Esophagus squamous epithelium (tissue), 5 donors: ENCODE measurements around the gene ICE2. TPM values are rescaled to one million over a fixed set of nuclear protein-coding genes. Genes with fewer than 3 reads are reported as not detected.

Experiments used
- DNase-seq: peaks from one replicate; lab custom pipeline; 2025; lab: John Stamatoyannopoulos, UW
- H3K27ac ChIP-seq, 4 donors: fragments of 200-600 bp; sonication (generic); one replicate each; pipeline ENCODE4 v1.5.1; 2016 to 2019; ENCODE audit warnings: mild to moderate bottlenecking in 1 of 4
- H3K27me3 ChIP-seq, 4 donors: fragments of 200-600 bp; sonication (generic); 1 replicate in 3 of 4; 2 replicates in 1 of 4; pipeline versions ENCODE4 v1.5.1 to v1.6.0; 2017 to 2021; ENCODE audit warnings: antibody characterized with exemption in 1 of 4
- H3K36me3 ChIP-seq, 3 donors: fragments of 200-600 bp; sonication (generic); one replicate each; pipeline ENCODE4 v1.5.1; 2016 to 2019
- H3K4me1 ChIP-seq, 3 donors: fragments of 200-600 bp; sonication (generic); one replicate each; pipeline ENCODE4 v1.5.1; 2017 to 2019
- H3K4me3 ChIP-seq, 4 donors: fragments of 200-600 bp; sonication (generic); 1 replicate in 3 of 4; 2 replicates in 1 of 4; pipeline ENCODE4 v1.5.1; 2016 to 2019; ENCODE audit warnings: mild to moderate bottlenecking in 2 of 4, moderate library complexity in 1 of 4
- H3K9me3 ChIP-seq, 3 donors: fragments of 200-600 bp; sonication (generic); one replicate each; pipeline ENCODE4 v1.5.1; 2016 to 2019
- POLR2A ChIP-seq, 4 donors: fragments of 450-650 bp; IDR thresholded peaks; one replicate each; pipeline ENCODE4 v1.6.1; 2017; ENCODE audit warnings: antibody characterized with exemption in 4 of 4, mild to moderate bottlenecking in 4 of 4, moderate library complexity in 3 of 4
- WGBS, 2 donors: methylation state at CpG; one replicate each; pipeline ENCODE4 v1.1.5; 2018; 5-methylcytosine and 5-hydroxymethylcytosine counted together
- intact Hi-C: fragments of 100-400 bp; cut with DNase I; formaldehyde crosslinking; loops from one replicate; pipeline ENCODE4 v1.15.0; 2022
- total RNA-seq, 4 donors: library from RNA; depleted of rRNA; stranded (reverse); fragments of >200 nt; gene quantifications; one replicate each; pipeline ENCODE4 v1.1.0, GENCODE V29; 2016
- TF ChIP-seq, protein P1 (sequence below), 6 experiments: fragments of 450-650 bp in 4 of 6; fragments of 200-600 bp in 2 of 6; sonication (generic) in 2 of 6; IDR thresholded peaks; one replicate each; pipeline ENCODE4 v1.5.1; 2016 to 2019; ENCODE audit warnings: antibody characterized with exemption in 6 of 6, mild to moderate bottlenecking in 4 of 6, moderate library complexity in 4 of 6
- donor health status: DM: yes; HTN: yes; CAD: no.

The ICE2 gene
- total RNA-seq, 4 donors from 2014 or later, result 7.0 to 35.9 (median 19.9) TPM

DNA sequence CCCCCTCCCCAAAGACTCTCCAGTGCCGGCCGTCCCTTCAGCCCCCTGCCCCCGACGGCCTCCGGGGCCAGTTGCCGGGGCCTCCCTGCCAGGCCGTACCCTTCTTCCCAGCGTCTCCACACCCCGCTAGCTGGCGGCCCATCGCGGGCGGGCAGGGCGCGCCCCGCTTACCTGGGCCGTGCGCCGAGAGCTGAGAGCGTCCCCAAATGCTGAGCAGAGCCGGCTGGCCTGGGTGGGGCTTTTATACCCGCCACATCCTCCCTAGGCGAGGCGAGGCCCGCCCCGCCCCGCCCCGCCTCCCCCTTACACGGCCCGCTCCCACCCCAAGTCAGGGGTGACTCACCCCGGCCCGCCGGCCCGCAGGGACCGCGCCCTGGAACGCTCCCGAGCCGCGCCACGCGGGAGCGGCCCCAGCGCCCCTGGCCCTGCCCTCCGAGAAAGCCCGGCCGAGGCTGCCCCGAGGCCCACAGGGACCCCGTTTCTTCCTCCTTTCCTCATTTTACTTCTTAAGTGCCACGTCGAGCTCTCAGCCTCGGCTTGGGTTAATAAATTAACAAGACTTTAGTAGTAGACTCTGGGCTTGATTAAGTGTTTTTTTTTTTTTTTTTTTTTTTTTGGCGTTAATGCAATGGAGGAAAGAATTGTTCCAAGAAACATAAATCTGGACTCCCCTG, 81.0 kb downstream of the ICE2 start, which contains the start of gene ANXA2:
ANXA2 (minus strand) TSS at position 215 of the 674 bp plus-strand sequence. CDS start 11,911 bp downstream, outside the sequence.
- peaks cover 0 to 18% (median 8%) of the 10 kb centered on the region in 3 donors for H3K36me3 ChIP-seq
- intact Hi-C loops, result no loop called here
- peak; percentile 47 for DNase-seq
- peak in 3 of 4 donors; percentile 82 to 96 (median 95) for TF ChIP-seq POLR2A (IDR thresholded peaks at IDR 0.05)
- TF ChIP-seq, protein P1, sequence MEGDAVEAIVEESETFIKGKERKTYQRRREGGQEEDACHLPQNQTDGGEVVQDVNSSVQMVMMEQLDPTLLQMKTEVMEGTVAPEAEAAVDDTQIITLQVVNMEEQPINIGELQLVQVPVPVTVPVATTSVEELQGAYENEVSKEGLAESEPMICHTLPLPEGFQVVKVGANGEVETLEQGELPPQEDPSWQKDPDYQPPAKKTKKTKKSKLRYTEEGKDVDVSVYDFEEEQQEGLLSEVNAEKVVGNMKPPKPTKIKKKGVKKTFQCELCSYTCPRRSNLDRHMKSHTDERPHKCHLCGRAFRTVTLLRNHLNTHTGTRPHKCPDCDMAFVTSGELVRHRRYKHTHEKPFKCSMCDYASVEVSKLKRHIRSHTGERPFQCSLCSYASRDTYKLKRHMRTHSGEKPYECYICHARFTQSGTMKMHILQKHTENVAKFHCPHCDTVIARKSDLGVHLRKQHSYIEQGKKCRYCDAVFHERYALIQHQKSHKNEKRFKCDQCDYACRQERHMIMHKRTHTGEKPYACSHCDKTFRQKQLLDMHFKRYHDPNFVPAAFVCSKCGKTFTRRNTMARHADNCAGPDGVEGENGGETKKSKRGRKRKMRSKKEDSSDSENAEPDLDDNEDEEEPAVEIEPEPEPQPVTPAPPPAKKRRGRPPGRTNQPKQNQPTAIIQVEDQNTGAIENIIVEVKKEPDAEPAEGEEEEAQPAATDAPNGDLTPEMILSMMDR (IDR thresholded peaks at IDR 0.05), result peak in 1 of 6 experiments; percentile 3
- H3K27me3 ChIP-seq, result no peaks in the 10 kb centered on the region
- H3K27ac ChIP-seq, result peak within 1 kb of the TSS; percentile 98 to 100 (median 98)
- peaks cover 23 to 75% (median 31%) of the 10 kb centered on the region in 3 donors for H3K4me1 ChIP-seq
- 0 to 1% methylated on average over 10 to 16 of the region's 53 CpGs for WGBS, 2 donors
- no peaks in the 10 kb centered on the region for H3K9me3 ChIP-seq
- peak within 1 kb of the TSS; percentile 59 to 99 (median 84) for H3K4me3 ChIP-seq

DNA sequence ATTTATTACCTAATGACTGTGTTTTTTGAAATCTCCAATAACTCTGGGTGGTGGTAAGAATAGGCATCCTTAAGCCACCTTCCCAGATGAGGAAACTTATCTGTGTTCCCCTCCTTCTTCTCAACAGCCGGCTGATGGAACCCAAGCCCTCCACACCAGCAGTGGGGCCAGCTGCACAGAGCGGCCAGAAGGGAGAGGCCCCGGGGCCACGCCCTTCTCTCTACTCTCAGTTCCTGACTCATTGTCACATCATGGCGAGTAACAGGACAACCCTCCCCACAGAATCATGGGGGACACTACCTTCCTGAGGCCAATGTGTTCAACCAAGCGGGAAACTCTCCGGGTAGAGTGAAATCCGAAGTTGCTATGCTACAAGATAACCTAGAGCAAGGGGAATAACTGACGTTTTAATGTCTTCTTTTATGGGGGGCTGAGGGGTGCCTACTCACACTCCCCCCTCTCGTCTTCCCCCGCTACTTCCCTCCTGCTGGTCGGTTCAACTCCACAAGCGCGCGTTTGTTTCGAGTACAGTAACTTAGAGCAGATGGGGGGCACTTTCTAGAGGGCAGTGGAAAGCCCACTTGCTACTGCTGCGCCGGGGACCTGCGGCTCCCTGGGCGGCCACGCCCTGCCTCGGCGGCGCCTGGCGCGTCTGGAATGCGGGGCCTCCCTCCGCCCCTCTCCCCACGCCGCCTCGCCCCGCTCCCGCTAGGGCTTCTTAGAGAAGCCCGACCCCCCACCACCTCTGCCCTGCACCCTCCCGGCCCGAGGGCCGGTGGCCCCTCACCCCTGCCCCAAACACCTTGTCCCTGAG, 81.8 kb downstream of the ICE2 start:
- peak overlapping the region; percentile 59 to 99 (median 84) for H3K4me3 ChIP-seq
- H3K36me3 ChIP-seq, result peaks cover 0 to 18% (median 8%) of the 10 kb centered on the region in 3 donors
- intact Hi-C loops, result no loop called here
- no peak for DNase-seq
- peak in 1 of 4 donors; percentile 57 for TF ChIP-seq POLR2A (IDR thresholded peaks at IDR 0.05)
- TF ChIP-seq, protein P1 (IDR thresholded peaks at IDR 0.05), result peak in 2 of 6 experiments; percentile 5 to 7
- H3K9me3 ChIP-seq, result no peaks in the 10 kb centered on the region
- WGBS, 2 donors, result 3 to 4% methylated on average over 19 to 28 of the region's 37 CpGs
- H3K27me3 ChIP-seq, result no peaks in the 10 kb centered on the region
- H3K27ac ChIP-seq, result peak overlapping the region; percentile 98 to 100 (median 98)
- H3K4me1 ChIP-seq, result peaks cover 28 to 76% (median 35%) of the 10 kb centered on the region in 3 donors

DNA sequence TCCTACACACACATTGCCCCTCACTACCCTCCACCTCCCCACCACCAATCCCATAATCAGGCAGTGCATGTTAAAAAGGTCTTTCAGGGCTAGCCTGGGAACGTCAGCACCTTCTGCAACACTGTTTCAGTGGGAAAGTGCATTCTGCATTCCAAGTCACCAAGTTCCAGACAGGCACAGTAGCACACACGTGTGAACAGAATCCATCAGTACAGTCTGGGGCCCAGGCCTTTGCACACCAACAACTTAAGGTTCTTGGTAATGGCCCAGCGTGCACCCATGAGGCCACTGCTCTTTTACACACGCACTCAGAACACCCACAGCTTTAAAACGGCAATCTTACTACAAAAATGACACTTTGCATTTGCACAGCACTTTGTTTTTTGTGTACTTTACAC, 82.4 kb downstream of the ICE2 start:
- WGBS, 2 donors, result 16 to 23% methylated on average over 5 of the region's 5 CpGs
- DNase-seq, result no peak
- Histone ChIP-seq H3K36me3 (peaks cover 0 to 18% (median 8%) of the 10 kb centered on the region in 3 donors), H3K9me3 (no peaks in the 10 kb centered on the region), H3K27ac (peak overlapping the region; percentile 98 to 100 (median 98)), H3K27me3 (no peaks in the 10 kb centered on the region), H3K4me3 (peak overlapping the region; percentile 59 to 99 (median 84)), H3K4me1 (peaks cover 34 to 79% (median 41%) of the 10 kb centered on the region in 3 donors)
- intact Hi-C loops, result no loop called here
- TF ChIP-seq, protein P1 (IDR thresholded peaks at IDR 0.05), result no peak
- no peak for TF ChIP-seq POLR2A (IDR thresholded peaks at IDR 0.05)

DNA sequence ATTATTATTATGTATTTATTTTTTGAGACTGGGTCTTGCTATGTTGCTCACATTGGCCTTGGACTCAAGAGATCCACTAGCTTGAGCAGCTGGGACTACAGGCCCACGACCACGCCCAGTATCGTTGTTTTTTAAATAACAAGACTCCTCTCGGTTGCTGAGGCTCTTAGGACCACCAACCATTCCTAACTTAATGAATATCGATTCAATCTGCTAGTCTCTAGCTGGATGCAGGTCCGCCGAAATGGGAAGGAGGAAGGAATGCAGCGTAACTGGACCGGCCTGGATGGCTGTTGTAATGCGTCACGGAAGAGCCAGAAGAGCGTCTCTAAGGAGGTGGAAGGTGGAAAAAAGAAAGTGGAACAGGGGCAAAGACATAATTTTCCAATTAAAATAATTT, 82.8 kb downstream of the ICE2 start:
- H3K4me3 ChIP-seq, result peak overlapping the region; percentile 59 to 99 (median 84)
- intact Hi-C loops, result no loop called here
- no peaks in the 10 kb centered on the region for H3K9me3 ChIP-seq
- H3K36me3 ChIP-seq, result peaks cover 0 to 18% (median 8%) of the 10 kb centered on the region in 3 donors
- H3K4me1 ChIP-seq, result peaks cover 38 to 84% (median 46%) of the 10 kb centered on the region in 3 donors
- no peak for DNase-seq
- H3K27me3 ChIP-seq, result no peaks in the 10 kb centered on the region
- TF ChIP-seq POLR2A (IDR thresholded peaks at IDR 0.05), result no peak
- TF ChIP-seq, protein P1 (IDR thresholded peaks at IDR 0.05), result no peak
- H3K27ac ChIP-seq, result peak overlapping the region; percentile 98 to 100 (median 98)
- 19 to 35% methylated on average over 10 to 12 of the region's 12 CpGs for WGBS, 2 donors
